HG03108 (cell line): ENCODE results near the gene MUC4.
"Not testable (repeated sequence)": the region's sequence is repeated elsewhere in the genome, so short reads cannot be mapped to it uniquely, and the experiment has no call there.

Experiments used
- ATAC-seq: cut with Tn5 transposase; IDR thresholded peaks from one replicate; pipeline ENCODE4 v1.9.1; 2021; ENCODE audit warnings: moderate library complexity; ENCODE audit not compliant: unreplicated experiment

The MUC4 gene

GRCh38 chr3:195835791-195836190 lies 24.1 kb upstream of the MUC4 start:
- ATAC-seq: no peak

DNA sequence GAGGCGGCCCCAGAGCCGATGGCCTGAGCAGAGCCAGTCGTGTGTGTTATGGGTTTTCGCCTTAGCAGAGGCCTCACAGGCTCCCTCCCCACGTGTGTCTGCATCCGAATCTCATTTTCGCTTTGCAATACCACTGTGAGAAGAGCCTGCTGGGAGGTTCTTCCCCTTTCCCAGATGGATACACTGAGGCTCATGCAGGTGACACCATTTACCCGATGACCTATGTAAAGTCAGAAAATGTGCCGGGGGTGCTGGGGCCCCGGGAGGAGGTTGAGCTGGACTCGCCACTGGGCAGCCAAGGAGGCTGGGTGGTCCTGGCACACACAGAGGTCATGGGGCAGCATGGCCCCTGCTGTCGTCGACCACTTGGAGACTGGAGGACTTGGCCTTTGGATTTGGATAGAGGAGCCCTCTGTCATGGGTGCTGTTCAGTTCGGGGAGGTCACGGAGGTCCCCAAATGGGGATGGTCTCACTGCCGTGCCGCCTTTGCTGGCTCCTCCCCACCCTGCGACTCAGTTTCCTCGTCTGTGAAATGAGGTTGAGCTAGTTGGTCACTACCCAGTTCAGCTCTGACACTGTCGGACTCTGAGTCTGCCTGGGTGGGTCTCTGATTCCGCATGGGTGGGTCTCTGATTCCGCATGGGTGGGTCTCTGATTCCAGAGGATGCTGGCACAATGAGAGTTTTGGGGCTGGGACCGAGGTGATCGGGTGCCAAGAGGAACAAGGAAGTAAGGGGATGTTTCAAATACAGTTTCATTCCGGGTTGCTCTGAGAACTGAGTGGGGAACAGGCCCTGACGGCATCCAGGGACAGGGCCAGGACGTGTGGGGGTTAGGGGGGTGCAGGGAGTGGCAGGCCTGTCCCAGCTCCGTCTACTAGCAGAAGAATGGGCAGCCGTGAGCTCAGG lies 23.2 kb upstream of the MUC4 start:
- ATAC-seq: no peak

- ATAC-seq: no peak
Observed at GRCh38 chr3:195829897-195830254, 18.1 kb upstream of the MUC4 start.

DNA sequence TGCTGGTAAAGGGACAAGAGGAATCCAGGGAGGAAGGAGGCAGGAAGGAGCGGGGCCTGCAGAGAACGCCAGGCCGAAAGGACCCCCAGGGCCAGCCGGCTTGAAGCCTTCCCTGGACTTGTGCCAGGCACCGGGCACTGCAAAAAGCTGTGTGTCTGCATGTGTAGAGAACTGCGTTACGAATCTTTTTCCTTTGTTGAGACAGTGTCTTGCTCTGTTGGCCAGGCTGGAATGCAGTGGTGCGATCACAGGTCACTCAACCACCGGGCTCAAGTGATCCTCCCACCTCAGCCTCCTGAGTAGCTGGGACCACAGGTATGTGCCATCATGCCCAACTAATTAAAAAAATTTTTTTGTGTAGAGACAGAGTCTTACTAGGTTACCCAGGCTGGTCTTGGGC lies 17.0 kb upstream of the MUC4 start:
- ATAC-seq: no peak

- no peak for ATAC-seq
Observed at GRCh38 chr3:195825857-195826804, 14.4 kb upstream of the MUC4 start.

DNA sequence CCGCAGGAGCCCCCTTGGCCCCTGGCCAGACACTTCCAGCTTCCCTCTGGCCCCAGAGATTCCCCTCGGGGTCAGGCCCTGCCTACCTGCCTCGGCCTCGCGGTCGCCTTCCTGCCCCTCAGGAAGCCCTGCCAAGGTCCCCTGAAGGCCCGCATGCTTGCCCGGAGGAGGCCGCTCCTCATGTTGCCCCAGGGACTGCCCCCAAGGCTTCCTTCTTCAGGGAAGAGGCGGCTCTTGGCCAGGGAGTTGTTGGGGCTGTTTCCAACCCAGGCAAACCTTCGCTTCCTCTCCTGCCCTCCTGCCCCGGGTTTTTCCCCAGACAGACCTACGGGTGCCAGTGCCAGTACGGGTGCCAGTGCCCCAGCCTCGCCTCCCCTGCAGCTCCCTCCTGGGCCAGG lies 13.5 kb upstream of the MUC4 start:
- ATAC-seq: no peak

GRCh38 chr3:195824425-195825190 lies 12.9 kb upstream of the MUC4 start:
- ATAC-seq: not testable (repeated sequence)

GRCh38 chr3:195823999-195824398 lies 12.3 kb upstream of the MUC4 start:
- ATAC-seq: no peak

DNA sequence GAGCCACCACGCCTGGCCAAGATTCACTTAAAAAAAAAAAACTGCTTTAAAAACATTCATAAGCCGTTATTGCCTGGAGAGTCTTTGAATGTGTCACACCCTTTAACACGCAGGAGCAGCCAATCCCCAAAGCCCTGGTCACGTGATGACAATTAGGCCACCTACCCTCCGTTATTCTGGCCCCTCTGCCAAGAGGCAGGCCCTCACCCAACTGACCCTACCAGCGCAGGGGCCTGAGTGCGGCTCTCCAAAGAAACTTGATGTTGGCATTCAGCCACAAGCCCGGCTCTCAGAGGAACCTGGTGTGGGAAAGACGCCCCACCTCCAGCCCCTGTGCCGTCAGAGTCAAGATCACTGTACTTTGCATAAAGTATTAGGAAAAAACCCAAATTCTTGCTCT lies 11.6 kb upstream of the MUC4 start:
- ATAC-seq: no peak

DNA sequence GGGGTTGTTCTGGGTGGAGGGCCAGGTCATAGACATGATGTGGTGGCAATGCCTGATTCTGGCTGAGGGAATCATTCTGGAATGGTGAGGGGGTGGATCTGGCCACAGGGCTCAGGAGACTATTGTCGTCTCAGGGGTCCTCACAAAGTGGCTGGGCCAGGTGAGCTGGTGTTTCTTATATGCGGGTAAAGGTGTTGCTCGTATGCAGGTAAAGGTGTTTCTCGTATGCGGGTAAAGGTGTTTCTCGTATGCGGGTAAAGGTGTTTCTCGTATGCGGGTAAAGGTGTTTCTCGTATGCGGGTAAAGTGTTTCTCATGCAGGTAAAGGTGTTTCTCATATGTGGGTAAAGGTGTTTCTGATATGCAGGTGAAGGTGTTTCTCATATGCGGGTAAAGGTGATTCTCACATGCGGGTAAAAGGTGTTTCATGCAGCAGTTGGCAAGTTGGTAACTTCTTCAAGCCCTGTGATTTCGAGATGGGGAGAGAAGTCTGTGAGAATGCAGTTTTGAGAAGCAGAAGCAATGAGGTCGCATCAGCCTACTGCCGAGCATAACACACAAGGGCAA lies 10.5 kb upstream of the MUC4 start:
- no peak for ATAC-seq

DNA sequence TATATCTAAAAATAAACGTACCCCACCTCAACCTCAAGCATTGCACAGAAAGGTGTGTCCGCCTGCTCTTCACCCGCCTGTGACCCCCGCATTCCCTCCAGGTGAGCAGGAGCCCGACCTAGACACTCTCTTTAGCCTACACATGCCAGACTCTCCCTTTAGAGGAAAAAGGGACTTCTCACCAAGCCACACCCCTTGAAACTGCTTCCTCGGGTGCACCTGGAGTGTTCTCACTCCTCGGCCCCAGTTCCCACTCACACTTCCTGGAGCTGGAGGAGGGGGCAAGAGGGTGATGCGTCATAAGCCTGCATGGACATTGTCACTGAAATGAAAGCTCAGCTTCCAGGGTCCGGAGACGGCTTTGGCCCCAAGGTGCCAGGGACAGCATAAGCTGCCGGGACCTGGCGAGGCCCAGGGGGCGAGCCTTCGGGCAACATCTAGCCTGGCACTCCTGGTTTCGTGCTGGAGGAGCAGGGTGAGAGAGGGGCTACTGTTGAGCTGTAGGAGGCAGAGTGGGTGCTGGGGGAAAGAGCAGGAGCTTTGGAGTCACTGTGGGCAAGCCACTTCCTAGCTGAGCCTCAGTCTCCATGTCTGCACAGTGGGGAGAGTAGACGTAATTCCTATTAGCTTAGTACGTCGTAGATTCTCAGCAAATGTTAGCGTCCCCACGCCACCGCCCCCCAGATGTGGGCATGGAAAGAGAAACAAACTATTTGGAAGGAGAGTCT lies 9.8 kb upstream of the MUC4 start:
- no peak for ATAC-seq

DNA sequence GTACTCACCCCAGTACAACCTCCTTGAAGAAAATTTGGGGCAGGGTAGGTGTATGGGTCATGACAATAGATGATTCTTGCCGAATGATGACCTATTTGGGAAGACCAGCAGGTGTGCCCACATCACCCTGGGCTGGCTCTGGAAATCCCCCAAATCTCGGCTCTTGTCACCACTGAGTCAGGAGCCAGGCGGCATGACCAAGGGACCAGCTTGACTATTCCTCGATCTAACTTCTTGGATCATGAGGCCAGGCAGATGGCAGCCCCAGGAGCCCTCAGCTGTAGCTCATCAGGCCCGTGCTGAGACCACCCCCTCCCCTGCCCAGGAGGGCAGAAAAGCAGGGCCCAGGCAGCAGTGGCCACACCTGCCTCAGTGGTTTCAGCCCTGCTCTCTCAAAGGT lies 9.2 kb upstream of the MUC4 start:
- no peak for ATAC-seq

DNA sequence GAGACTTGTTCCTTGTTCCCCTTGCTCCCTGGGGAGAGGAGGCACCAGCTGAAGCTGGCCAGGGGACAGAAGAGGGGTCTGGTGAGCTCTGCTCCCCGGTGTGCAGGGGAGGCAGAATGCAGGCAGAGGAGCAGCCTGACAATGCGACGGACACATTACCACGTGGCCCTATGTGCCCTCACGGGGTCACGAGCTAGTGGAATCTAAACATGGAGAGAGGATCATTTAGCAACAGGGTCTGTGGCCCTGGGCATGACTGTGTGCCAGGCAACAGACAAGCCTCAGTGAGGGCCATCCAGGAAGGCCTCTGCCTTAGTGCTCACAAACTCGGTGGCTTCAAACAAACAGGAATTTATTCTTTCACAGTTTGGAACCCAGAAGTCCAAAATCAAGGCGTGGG lies 8.5 kb upstream of the MUC4 start:
- ATAC-seq: no peak

DNA sequence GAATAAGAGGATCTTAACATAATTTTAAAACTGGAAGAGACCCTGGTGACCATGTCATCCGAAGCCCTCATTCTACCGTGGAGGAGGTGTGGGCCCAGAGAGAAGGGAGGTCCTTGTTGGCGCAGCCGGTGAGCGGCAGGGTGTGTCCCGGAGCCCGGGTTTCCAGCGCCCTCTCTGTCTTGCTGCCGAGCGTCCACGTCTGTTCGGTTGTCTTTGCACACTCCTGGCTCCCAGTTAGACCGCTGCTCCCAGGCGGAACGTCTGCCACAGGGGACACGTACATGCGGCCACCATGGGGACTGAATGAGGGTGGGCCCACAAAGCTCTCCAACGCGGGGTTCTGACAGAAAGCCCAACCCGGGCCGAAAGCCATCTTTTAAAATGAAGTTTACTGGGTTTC lies 6.6 kb upstream of the MUC4 start:
- ATAC-seq: no peak

DNA sequence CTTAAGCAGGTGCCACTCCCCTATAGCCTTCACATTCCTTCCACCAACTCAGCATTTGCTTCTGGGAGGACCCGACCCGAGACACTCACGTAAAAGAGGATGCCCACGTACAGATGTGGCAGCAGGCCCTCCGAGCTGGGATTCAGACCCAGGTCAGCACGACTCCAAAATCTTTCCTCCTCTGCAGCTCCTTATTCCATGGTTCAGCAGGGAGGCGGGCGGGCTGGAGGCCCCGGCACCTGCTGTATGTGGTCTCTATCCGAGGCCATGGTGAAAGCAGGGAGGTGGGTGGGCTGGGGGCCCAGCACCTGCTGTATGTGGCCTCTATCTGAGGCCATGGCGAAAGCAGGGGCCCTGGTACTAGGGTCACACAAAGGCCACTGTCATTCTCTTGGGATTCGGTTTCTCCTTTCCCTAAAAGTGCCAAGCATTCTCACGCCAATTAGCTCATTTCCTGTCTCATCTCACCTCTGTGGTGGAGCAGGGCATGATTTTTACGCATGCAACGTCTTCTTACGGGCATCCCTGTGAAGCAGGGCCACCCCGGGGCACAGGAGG lies 5.9 kb upstream of the MUC4 start:
- ATAC-seq: no peak

GRCh38 chr3:195816276-195816913 lies 4.7 kb upstream of the MUC4 start:
- not testable (repeated sequence) for ATAC-seq

GRCh38 chr3:195815169-195815771 lies 3.5 kb upstream of the MUC4 start:
- ATAC-seq: no peak

DNA sequence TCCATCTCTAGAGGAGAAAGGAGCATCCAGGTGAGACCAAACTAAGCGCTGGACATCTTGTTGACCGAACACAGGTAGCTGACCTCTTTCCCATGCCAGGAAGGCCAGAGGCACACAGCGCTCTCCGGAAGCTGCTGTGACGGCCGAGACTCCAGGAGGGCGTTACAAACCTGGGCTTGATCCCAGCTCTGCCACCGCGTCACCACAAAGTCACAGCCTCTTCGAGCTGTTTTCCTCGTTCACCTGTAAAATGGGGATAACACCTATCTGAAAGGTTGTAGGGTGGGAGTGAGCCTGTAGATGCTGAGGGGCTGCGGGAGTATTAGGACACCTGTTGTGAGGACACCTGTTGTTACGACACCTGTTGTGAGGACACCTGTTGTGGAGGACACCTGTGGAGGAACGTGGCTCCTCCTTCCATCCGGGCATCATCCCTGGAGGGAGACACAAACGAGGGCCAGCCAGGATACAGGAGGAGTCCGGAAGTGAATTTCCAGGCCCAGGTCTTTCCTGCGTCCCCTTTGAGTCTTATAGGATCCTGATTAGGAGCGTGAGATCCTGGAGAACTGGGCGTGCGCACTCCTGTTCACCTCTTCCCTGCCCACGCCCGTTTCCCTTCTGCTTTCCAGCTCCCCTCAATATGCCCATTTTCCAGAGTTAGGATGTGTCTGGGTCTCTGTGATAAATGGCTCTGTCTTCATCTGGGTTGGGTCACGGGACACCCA lies 2.3 kb upstream of the MUC4 start:
- ATAC-seq: no peak
